Tibial nerve (tissue), 4 donors: ENCODE measurements around the gene BIRC5. TPM values are rescaled to one million over a fixed set of nuclear protein-coding genes. Genes with fewer than 3 reads are reported as not detected.
"Not testable (repeated sequence)": the region's sequence is repeated elsewhere in the genome, so short reads cannot be mapped to it uniquely, and the experiment has no call there.

Source experiments
- DNase-seq, 2 donors: peaks; one replicate each; pipeline ENCODE4 v3.0.0-alpha.2; 2019; ENCODE audit warnings: low spot score in 2 of 2
- H3K27ac ChIP-seq, 4 donors: fragments of 200-600 bp; sonication (generic) in 3 of 4; one replicate each; pipeline ENCODE4 v1.5.1; 2017 to 2019; ENCODE audit warnings: mild to moderate bottlenecking in 1 of 4
- H3K27me3 ChIP-seq, 2 donors: fragments of 200-600 bp; sonication (generic) in 1 of 2; one replicate each; pipeline versions ENCODE4 v1.5.1 to v1.6.0; 2017 to 2019
- H3K36me3 ChIP-seq, 3 donors: fragments of 200-600 bp; sonication (generic); one replicate each; pipeline ENCODE4 v1.5.1; 2018 to 2019
- H3K4me1 ChIP-seq, 4 donors: fragments of 200-600 bp; sonication (generic) in 3 of 4; one replicate each; pipeline ENCODE4 v1.5.1; 2017 to 2019
- H3K4me3 ChIP-seq, 4 donors: fragments of 200-600 bp; sonication (generic) in 3 of 4; one replicate each; pipeline ENCODE4 v1.5.1; 2017 to 2019; ENCODE audit warnings: mild to moderate bottlenecking in 1 of 4, moderate library complexity in 1 of 4
- H3K9me3 ChIP-seq, 4 donors: fragments of 200-600 bp; sonication (generic) in 3 of 4; one replicate each; pipeline ENCODE4 v1.5.1; 2017 to 2019
- CTCF ChIP-seq, 5 experiments: fragments of 200-600 bp in 3 of 5; fragments of 450-650 bp in 2 of 5; sonication (generic) in 3 of 5; IDR thresholded peaks; one replicate each; pipeline ENCODE4 v1.5.1; 2016 to 2019; ENCODE audit warnings: antibody characterized with exemption in 5 of 5, mild to moderate bottlenecking in 3 of 5, moderate library complexity in 2 of 5
- EP300 ChIP-seq, 2 donors: sonication (generic); formaldehyde crosslinking; IDR thresholded peaks; one replicate each; pipeline ENCODE4 v1.6.1; 2017; ENCODE audit warnings: antibody characterized with exemption in 2 of 2, mild to moderate bottlenecking in 1 of 2
- POLR2A ChIP-seq, 2 donors: fragments of 450-650 bp; IDR thresholded peaks; one replicate each; pipeline ENCODE4 v1.6.1; 2017; ENCODE audit warnings: antibody characterized with exemption in 2 of 2, mild to moderate bottlenecking in 2 of 2, moderate library complexity in 2 of 2
- WGBS, 2 donors: methylation state at CpG; one replicate each; pipeline ENCODE4 v1.1.5; 2018; 5-methylcytosine and 5-hydroxymethylcytosine counted together
- total RNA-seq, 4 donors: library from RNA; depleted of rRNA; stranded (reverse); fragments of >200 nt; gene quantifications; one replicate each; pipeline ENCODE4 v1.1.0, GENCODE V29; 2016

BIRC5 gene
- total RNA-seq, 4 donors from 2014 or later, result 0.87 to 8.7 (median 0.98) TPM; not detected in 1

- WGBS, 2 donors, result 18 to 52% methylated on average over 12 to 50 of the region's 52 CpGs
- TF ChIP-seq CTCF (IDR thresholded peaks at IDR 0.05), result no peak
- TF ChIP-seq POLR2A (IDR thresholded peaks at IDR 0.05), result no peak
- TF ChIP-seq EP300 (IDR thresholded peaks at IDR 0.05), result no peak
- peaks cover 0 to 13% (median 4%) of the 10 kb centered on the region in 4 donors for H3K4me1 ChIP-seq
- no peak within 1 kb of the TSS for H3K27ac ChIP-seq
- peaks cover 2 to 31% of the 10 kb centered on the region in 2 donors for H3K27me3 ChIP-seq
- no peak for DNase-seq
- H3K9me3 ChIP-seq, result no peaks in the 10 kb centered on the region
- no peaks in the 10 kb centered on the region for H3K36me3 ChIP-seq
- H3K4me3 ChIP-seq, result no peak within 1 kb of the TSS
Measured at GRCh38 chr17:78230996-78231935, 17.2 kb downstream of the BIRC5 start, which contains the start of gene TMEM235. TSS of gene TMEM235 (plus strand) at chr17:78231631. CDS start at chr17:78232024, 393 bp downstream.

- H3K27me3 ChIP-seq, result peaks cover 2 to 31% of the 10 kb centered on the region in 2 donors
- 11 to 16% methylated on average over 31 to 42 of the region's 55 CpGs for WGBS, 2 donors
- no peaks in the 10 kb centered on the region for H3K36me3 ChIP-seq
- no peak for TF ChIP-seq CTCF (IDR thresholded peaks at IDR 0.05)
- TF ChIP-seq EP300 (IDR thresholded peaks at IDR 0.05), result no peak
- TF ChIP-seq POLR2A (IDR thresholded peaks at IDR 0.05), result no peak
- H3K27ac ChIP-seq, result no peak overlapping the region
- DNase-seq, result no peak
- no peak overlapping the region for H3K4me3 ChIP-seq
- peaks cover 0 to 13% (median 4%) of the 10 kb centered on the region in 4 donors for H3K4me1 ChIP-seq
- H3K9me3 ChIP-seq, result no peaks in the 10 kb centered on the region
Measured at GRCh38 chr17:78231991-78232858, 18.2 kb downstream of the BIRC5 start.

- H3K27ac ChIP-seq, result no peak overlapping the region
- DNase-seq, result no peak
- H3K27me3 ChIP-seq, result peaks cover 2 to 31% of the 10 kb centered on the region in 2 donors
- 79 to 94% methylated on average over 2 of the region's 2 CpGs for WGBS, 2 donors
- no peak overlapping the region for H3K4me3 ChIP-seq
- no peaks in the 10 kb centered on the region for H3K36me3 ChIP-seq
- H3K4me1 ChIP-seq, result peaks cover 0 to 13% (median 4%) of the 10 kb centered on the region in 4 donors
- TF ChIP-seq CTCF (IDR thresholded peaks at IDR 0.05), result no peak
- no peak for TF ChIP-seq EP300 (IDR thresholded peaks at IDR 0.05)
- no peak for TF ChIP-seq POLR2A (IDR thresholded peaks at IDR 0.05)
- no peaks in the 10 kb centered on the region for H3K9me3 ChIP-seq
Measured at GRCh38 chr17:78232859-78233173, 18.8 kb downstream of the BIRC5 start.

GRCh38 chr17:78233678-78234077 is 19.6 kb downstream of the BIRC5 start:
- Histone ChIP-seq H3K4me3 (no peak overlapping the region), H3K27me3 (peaks cover 2 to 31% of the 10 kb centered on the region in 2 donors), H3K9me3 (no peaks in the 10 kb centered on the region), H3K27ac (no peak overlapping the region), H3K36me3 (no peaks in the 10 kb centered on the region), H3K4me1 (peaks cover 0 to 13% (median 4%) of the 10 kb centered on the region in 4 donors)
- DNase-seq, result no peak
- 91 to 93% methylated on average over 10 of the region's 10 CpGs for WGBS, 2 donors
- no peak for TF ChIP-seq POLR2A (IDR thresholded peaks at IDR 0.05)

GRCh38 chr17:78234261-78234865 is 20.3 kb downstream of the BIRC5 start:
- TF ChIP-seq CTCF (IDR thresholded peaks at IDR 0.05) (no peak), POLR2A (IDR thresholded peaks at IDR 0.05) (no peak), EP300 (IDR thresholded peaks at IDR 0.05) (no peak)
- H3K9me3 ChIP-seq, result no peaks in the 10 kb centered on the region
- H3K36me3 ChIP-seq, result no peaks in the 10 kb centered on the region
- H3K27me3 ChIP-seq, result peaks cover 2 to 31% of the 10 kb centered on the region in 2 donors
- no peak for DNase-seq
- peaks cover 0 to 13% (median 4%) of the 10 kb centered on the region in 4 donors for H3K4me1 ChIP-seq
- no peak overlapping the region for H3K27ac ChIP-seq
- 81 to 82% methylated on average over 12 to 17 of the region's 17 CpGs for WGBS, 2 donors
- H3K4me3 ChIP-seq, result no peak overlapping the region

GRCh38 chr17:78235022-78235421 is 21.0 kb downstream of the BIRC5 start:
- not testable (repeated sequence) for DNase-seq, H3K27ac ChIP-seq, H3K36me3 ChIP-seq, H3K9me3 ChIP-seq, H3K4me3 ChIP-seq
- H3K27me3 ChIP-seq, result peaks cover 2 to 31% of the 10 kb centered on the region in 2 donors
- 78 to 81% methylated on average over 6 of the region's 6 CpGs for WGBS, 2 donors
- H3K4me1 ChIP-seq, result peaks cover 0 to 13% (median 4%) of the 10 kb centered on the region in 4 donors
